Lung (tissue), 12 donors: ENCODE data around the gene PLEK. TPM values are rescaled to one million over a fixed set of nuclear protein-coding genes. Genes with fewer than 3 reads are reported as not detected.
A peak's percentile ranks its signal among the peaks of the same experiment; 100 is the strongest.

Source experiments
- ATAC-seq: fragments of 200-7000 bp; cut with Tn5 transposase; one replicate; pipeline ENCODE4 v1.9.1; 2020; ENCODE audit warnings: moderate number of reproducible peaks; ENCODE audit not compliant: insufficient read depth, low FRiP score
- DNase-seq, 3 donors: peaks; one replicate each; pipeline ENCODE4 v3.0.0-alpha.2; 2013 to 2017
- H3K27ac ChIP-seq, 2 donors: one replicate each; pipeline ENCODE4 v1.5.1; 2013; ENCODE audit warnings: mild to moderate bottlenecking in 2 of 2, moderate library complexity in 2 of 2, control low read depth in 1 of 2, inconsistent platforms in 1 of 2, low read depth in 1 of 2, low read length in 1 of 2
- H3K27me3 ChIP-seq, 3 donors: one replicate each; pipeline ENCODE4 v1.5.1; 2013; ENCODE audit warnings: low read length in 2 of 3; ENCODE audit not compliant: control insufficient read depth in 3 of 3, insufficient read depth in 3 of 3
- H3K36me3 ChIP-seq, 4 donors: one replicate each; pipeline ENCODE4 v1.5.1; 2013; ENCODE audit warnings: low read length in 4 of 4, mild to moderate bottlenecking in 1 of 4, moderate library complexity in 1 of 4; ENCODE audit not compliant: control insufficient read depth in 4 of 4, insufficient read depth in 4 of 4
- H3K4me1 ChIP-seq, 5 donors: one replicate each; pipeline ENCODE4 v1.5.1; 2013; ENCODE audit warnings: low read length in 5 of 5, mild to moderate bottlenecking in 2 of 5, moderate library complexity in 1 of 5; ENCODE audit not compliant: control insufficient read depth in 5 of 5, insufficient read depth in 5 of 5
- H3K4me3 ChIP-seq: one replicate; pipeline ENCODE4 v1.5.1; 2013; ENCODE audit warnings: mild to moderate bottlenecking, control low read depth, moderate library complexity
- H3K9ac ChIP-seq, 2 donors: one replicate each; pipeline ENCODE4 v1.5.1; 2013; ENCODE audit warnings: low read length in 2 of 2, control low read depth in 1 of 2; ENCODE audit not compliant: insufficient read depth in 1 of 2
- H3K9me3 ChIP-seq, 4 donors: one replicate each; pipeline ENCODE4 v1.5.1; 2013; ENCODE audit warnings: low read length in 3 of 4, mild to moderate bottlenecking in 1 of 4, moderate library complexity in 1 of 4; ENCODE audit not compliant: control insufficient read depth in 4 of 4, insufficient read depth in 3 of 4
- CTCF ChIP-seq: IDR thresholded peaks from 2 replicates; pipeline ENCODE4 v1.5.1; 2012; ENCODE audit warnings: mild to moderate bottlenecking; ENCODE audit errors: control extremely low read depth, extremely low read depth
- WGBS, 2 donors: extraction: QIAGEN DNeasy Blood & Tissue Kit; methylation state at CpG; one replicate each; pipeline ENCODE4 v1.1.7; 2013; 5-methylcytosine and 5-hydroxymethylcytosine counted together
- polyA plus RNA-seq, 2 donors: library from polyadenylated mRNA; stranded (reverse); fragments of 200-250 nt; gene quantifications; one replicate each; pipeline ENCODE4 v1.2.1, GENCODE V29; 2013
- total RNA-seq, 2 donors: library from RNA; depleted of rRNA in 1 of 2; stranded (reverse); fragments of >200 nt in 1 of 2; gene quantifications; one replicate each; pipeline ENCODE4 v1.2.1, GENCODE V29; 2014 to 2021
- donor health status: control.
- donor health status: control.
- donor health status: Bipolar disorder and iron deficiency.
- donor health status: healthy.
- donor health status: DM: yes; HTN: yes; CAD: no.

Gene PLEK
- total and polyA plus RNA-seq, 4 donors, result 8.2 to 181 (median 27.4) TPM

DNA sequence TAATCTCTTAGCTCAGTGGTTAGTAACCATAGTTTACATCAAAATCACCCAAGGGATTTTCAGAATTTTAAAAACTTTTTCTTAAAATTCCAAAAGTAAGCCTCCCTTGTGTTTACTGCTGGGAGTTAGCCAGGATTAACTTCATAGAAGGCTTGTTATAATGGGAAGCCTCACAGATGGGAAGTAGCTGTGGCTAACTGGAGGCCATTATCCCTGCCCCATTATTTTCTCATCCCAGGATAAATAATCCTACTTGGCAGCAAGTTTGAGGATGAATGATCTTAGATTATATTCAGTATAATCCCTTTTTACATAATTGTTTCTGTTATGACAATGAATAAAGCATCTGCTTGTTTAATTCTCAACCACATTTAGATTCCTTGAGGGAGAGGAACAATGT lies 25.5 kb downstream of the PLEK start:
- H3K4me3 ChIP-seq, result no peak overlapping the region
- peaks cover 0 to 3% (median 2%) of the 10 kb centered on the region in 5 donors for H3K4me1 ChIP-seq
- H3K9ac ChIP-seq, result no peak overlapping the region
- ATAC-seq (no peak), DNase-seq (peak in 1 of 3 donors; percentile 35)
- H3K9me3 ChIP-seq, result no peaks in the 10 kb centered on the region
- H3K27me3 ChIP-seq, result no peaks in the 10 kb centered on the region
- H3K36me3 ChIP-seq, result no peaks in the 10 kb centered on the region
- TF ChIP-seq CTCF, result no peak
- no peak overlapping the region for H3K27ac ChIP-seq

DNA sequence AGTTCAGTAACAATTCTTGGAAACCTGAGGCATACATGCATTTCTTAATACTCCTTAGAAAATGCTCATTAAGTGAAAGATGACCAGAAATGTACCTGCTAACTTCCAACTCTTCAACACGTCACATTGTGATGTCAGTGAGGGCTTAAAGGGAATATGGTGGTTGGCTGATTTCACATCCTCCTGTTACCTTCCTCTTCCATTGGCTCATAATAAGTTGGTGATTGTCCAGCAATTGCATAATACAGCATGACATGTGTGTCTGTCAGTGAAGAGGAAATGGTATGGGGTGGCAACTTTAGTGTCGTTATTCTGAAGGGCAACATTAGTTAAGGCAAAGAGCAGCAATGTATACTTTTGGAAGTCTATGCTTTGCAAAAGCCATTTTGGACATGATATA lies 26.0 kb downstream of the PLEK start:
- WGBS, 2 donors, result 25 to 53% methylated on average over 2 of the region's 2 CpGs
- Histone ChIP-seq H3K4me3 (no peak overlapping the region), H3K9me3 (no peaks in the 10 kb centered on the region), H3K36me3 (no peaks in the 10 kb centered on the region), H3K9ac (no peak overlapping the region), H3K27ac (no peak overlapping the region), H3K27me3 (no peaks in the 10 kb centered on the region), H3K4me1 (peaks cover 0 to 3% (median 2%) of the 10 kb centered on the region in 5 donors)
- ATAC-seq, result no peak
- TF ChIP-seq CTCF, result no peak
- peak in 1 of 3 donors; percentile 27 for DNase-seq

- WGBS, 2 donors, result 46 to 71% methylated on average over 2 of the region's 2 CpGs
Observed at GRCh38 chr2:68391869-68392268, 26.8 kb downstream of the PLEK start.

More at GRCh38 chr2:68391869-68392268, 26.8 kb downstream of the PLEK start:
- Histone ChIP-seq H3K9ac (no peak overlapping the region), H3K36me3 (no peaks in the 10 kb centered on the region), H3K9me3 (no peaks in the 10 kb centered on the region), H3K4me1 (peaks cover 0 to 3% (median 0%) of the 10 kb centered on the region in 5 donors), H3K27me3 (no peaks in the 10 kb centered on the region), H3K4me3 (no peak overlapping the region), H3K27ac (no peak overlapping the region)
- no peak for ATAC-seq
- DNase-seq, result peak in 1 of 3 donors; percentile 40
- TF ChIP-seq CTCF, result no peak
